ENCODE results near the gene ZSWIM4.

GRCh38 chr19:13825489-13826441, 30.5 kb downstream of the ZSWIM4 start:
- TF ChIP-seq CTCF (IDR thresholded peaks at IDR 0.05; ENCODE audit: low read depth, low read length), result no peak
- TF ChIP-seq EZH2phosphoT487 (IDR thresholded peaks at IDR 0.05; ENCODE audit: low read depth), result no peak
